NCI-H82 treated with DMSO at 0.1 percent for 48 hours (cell line): Measurements from ENCODE around the gene NATD1.

Experiments
- DNase-seq: peaks from one replicate; lab custom pipeline; 2025; ENCODE audit not compliant: unreplicated experiment; lab: John Stamatoyannopoulos, UW

Gene NATD1

DNA sequence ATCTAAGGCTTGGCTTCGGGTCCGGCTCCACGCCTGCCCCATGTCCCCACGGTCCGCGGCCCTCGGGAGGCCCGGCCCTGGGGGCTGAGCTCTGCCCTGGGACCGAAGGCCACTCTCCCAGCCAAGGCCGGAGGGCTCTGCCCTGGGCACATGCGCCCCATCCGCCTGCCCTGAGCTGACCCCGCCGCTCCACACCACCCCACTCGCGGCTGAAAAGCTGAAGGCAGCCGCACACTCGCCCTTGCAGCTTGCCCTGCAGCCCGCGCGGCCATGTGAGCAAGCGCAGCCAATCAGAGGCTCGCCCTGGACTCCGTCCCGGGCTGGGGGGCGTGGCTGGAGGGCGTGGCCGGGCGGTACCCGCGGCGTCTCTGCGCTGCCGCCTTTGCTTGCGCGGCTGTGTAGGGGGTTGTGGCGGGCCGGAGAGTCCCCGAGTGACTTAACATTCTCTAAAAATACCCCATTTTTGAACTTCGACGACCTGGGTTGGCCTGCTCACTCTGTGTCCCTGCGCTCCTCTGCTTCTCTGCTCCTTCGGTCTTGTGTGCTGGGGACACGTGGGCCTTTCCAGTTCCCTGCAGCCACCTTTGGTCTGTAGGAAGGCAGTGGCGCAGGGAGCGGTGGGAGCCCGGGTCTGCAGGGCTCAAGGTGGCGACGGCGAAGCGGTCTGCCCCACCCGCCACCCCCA is 22.5 kb upstream of the NATD1 start:
- peak; percentile 79 for DNase-seq

DNA sequence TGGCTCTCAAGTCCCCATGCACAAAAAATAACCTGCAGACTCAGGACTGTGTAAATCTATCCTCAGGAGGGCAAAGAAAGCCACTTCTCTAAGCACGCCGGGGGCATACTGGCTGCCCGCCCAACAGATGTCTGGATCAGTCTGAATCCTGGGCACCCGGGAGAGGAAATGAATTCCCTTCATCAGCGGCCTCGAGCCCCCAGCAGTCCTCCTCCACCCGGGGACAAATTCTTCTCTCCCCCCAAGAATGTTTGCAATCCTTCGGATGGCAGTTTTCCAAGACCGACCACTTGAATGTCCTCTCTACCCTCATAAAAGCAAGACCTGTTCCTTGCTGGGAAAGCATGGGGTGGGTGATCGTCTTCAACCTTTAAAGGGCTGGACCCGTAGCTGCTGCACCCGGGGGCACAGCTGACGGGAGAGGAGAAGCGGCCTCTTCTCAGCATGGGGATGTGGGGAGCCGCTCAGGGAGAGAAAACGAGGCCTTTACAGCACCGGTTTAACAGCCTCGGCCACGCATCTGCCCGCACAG is 21.9 kb upstream of the NATD1 start:
- no peak for DNase-seq

DNA sequence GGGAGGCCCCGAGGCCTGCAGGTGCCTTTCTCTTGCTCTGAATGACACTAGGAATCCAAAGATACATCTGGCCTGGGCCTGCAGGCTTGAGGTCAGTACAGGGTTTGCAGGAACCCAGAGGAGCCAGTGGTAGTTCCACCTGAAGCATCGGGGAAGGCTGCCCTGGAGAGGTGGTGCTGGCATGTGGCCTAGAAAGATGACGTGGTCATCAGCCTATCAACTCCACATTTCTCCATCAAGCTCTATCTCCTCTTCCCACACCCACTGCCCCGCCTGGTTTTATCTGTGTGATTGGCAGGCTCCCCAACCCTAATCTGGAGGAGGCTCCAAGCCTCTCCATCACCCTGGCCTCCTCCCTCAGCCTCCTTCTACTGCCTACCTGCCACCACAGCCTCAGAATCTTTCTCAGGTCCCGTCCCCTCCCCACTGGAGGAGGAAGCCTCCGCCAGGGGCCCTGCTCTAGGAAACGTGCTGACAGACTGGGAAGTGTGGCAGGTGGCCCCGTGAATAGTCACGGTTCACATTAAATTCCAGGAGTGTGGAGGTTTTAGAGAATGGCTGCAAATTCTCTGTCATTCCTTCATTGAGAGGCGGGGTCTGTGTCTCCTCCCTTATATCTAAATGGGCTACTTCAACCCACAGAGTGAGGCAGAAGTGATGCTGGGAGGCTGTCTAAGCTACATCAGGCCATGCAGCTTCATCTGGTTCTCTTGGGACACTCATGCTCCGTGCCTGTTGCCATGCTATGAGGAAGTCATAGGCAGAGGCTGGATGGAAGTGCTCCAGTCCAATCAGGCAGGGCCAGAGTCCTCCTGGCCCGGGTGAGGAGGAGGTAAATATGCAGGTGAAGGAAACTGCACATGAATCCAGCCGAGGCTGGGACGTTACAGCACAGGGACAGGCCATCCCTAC is 19.9 kb upstream of the NATD1 start:
- no peak for DNase-seq

DNA sequence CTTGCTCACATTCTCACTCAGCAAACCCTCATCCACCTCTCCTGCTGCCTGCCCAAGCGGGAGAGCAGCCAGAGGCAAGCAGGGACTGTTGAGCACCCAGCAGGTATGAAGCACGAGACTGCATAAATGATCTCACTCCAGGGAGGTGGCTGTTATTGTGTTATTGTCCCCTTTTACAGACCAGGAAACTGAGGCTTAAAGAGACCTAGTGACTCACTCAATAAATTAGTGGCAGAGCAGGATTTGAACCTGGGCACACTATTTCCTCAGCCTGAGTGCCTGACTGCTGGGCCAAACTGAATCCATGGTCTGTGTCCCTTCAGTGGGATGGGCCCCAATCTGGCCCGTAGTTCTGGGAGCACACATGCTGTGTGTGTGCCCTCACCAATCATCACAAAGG is 19.0 kb upstream of the NATD1 start:
- no peak for DNase-seq

DNA sequence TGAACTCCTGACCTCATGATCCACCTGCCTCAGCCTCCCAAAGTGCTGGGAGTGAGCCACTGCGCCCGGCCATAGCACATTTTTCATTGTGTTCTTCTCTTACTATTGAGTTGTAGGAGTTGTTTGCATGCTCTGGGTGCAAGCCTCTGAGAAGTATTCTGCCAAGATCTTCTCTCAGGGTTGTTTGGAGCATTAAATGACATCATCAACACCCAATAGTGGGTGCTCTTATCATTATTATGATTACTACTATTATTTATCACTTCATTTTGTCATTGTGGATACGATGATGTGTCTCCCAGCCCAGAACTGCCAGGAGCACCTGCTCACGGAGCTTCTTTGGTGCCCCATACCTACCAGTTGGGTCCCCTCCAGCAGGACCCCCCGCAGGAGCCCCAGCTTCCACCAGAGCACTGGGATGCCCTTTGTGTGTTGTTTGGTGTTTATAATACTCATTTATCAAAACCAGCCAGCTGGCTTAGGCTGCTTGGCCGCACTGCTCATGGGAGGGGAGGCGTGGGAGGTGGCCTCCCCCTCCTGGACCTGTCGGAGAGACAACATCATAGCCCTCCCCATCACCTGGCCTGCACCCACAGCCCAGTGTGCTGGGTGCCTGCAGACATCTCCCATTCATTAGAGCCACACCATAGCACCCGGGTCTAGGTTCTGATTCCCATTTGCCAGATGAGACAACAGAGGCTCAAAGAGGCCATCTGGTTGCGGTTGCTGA is 18.4 kb upstream of the NATD1 start:
- no peak for DNase-seq

DNA sequence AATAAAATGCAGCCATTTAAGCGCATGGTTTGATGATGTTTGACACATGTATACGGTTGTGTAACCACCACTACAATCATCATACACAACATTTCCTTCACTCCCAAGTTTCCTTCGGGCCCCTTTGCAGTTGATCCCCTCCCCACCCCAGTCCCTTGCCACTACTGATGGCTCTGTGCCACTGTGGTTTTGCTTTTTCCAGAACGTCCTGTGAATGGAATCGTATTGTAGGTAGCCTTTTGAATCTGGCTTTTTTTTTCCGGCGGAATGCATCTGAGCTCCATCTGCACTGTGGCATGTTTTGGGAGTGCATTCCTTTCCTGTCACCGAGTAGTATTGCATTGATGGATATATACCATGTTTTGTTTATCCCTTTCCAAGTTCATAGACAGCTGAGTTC is 16.2 kb upstream of the NATD1 start:
- DNase-seq: no peak

DNA sequence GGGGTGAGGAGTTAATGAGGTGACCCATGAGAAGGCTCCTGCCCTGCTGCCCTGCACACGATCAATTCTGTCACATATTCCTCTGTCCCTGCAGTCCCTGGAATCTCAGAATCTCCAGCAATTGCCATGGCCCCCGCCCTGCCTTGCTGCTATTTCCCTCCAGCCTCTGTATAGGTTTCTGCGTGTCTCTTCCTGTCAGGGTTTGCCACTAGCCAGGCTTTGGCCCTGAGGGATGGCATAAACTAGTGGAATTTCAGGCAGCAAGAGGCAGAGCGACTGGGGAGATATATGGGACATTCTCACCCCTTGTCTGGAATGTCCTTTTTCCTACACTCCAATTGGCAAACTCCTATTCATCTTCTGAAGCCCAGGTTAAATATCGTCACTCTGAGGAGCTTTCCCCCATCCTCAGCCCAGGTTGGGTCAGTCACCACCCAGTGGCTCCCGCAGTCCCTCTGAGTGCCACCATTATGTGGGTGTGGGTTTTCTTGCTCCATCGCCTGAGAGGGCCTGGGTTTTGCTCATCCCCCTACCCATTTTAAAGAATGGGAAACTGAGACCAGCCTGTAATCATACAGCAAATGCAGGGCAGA is 15.5 kb upstream of the NATD1 start:
- DNase-seq: no peak

DNA sequence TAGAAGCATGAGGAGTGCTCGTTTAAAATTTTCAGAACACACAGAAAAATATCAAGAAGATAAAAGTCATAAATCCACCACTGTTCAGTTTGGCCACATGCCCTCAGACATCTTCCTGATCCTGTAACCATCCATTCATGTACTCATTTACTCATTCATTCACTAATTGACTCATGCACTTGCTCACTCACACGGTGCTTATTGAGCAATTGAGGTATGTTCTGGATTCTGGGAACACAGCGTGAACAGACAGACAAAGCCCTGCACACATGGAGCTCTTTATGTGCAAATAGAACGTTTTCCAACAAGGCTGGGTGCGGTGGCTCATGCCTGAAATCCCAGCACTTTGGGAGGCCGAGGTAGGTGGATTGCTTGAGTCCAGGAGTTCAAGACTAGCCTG is 10.2 kb upstream of the NATD1 start:
- no peak for DNase-seq

DNA sequence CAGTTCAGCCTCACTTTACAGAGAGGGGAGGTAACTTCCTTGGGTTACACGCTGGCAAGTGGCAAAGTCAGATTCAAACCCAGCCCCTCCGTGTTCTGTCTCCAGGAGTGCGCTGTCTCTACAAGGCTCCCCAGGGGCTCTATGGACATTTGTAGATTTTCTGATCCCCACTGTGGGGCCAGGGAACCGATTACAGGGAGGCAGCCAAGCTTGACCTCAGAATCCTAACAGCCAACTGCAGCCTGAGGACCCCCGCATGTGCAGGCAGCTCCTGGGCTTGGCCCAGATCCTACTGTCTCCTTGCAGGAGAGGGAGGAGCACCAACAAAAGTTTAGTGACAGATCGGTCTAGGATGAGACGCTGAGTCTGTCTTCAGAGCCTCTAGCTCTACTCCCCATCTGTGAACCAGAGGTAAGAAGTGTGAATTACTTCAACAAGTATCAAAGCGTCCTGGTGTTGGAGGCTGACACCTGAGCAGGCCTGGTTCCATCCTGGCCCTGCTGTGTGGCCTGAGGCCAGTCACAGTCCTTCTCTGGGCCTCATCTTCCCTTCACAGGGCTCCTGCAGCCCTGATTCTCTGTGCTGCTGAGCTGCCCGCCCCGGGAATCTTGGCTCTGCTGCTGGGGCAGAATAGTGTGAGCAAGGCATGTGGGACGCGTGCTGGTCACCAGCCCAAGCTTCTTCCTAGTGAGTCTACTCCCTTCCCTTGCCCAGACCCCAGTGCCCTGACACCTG is 9.2 kb upstream of the NATD1 start:
- DNase-seq: no peak

DNA sequence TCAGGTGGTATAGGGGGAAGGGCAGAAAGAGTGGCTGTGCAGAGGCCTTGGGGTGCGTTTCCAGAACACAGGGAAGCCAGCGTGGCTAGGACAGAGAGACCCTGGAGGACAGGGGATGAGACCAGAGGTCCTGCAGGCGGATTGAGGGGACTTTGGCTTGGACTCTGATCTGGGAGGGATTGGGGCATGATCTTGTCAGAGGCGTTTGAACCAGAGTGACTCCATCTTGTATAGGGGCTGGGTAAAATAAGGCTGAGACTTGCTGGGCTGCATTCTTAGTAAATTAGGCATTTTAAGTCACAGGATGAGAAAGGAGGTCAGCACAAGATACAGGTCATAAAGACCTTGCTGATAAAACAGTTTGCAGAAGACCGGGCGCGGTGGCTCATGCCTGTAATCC is 5.4 kb upstream of the NATD1 start:
- DNase-seq: no peak

DNA sequence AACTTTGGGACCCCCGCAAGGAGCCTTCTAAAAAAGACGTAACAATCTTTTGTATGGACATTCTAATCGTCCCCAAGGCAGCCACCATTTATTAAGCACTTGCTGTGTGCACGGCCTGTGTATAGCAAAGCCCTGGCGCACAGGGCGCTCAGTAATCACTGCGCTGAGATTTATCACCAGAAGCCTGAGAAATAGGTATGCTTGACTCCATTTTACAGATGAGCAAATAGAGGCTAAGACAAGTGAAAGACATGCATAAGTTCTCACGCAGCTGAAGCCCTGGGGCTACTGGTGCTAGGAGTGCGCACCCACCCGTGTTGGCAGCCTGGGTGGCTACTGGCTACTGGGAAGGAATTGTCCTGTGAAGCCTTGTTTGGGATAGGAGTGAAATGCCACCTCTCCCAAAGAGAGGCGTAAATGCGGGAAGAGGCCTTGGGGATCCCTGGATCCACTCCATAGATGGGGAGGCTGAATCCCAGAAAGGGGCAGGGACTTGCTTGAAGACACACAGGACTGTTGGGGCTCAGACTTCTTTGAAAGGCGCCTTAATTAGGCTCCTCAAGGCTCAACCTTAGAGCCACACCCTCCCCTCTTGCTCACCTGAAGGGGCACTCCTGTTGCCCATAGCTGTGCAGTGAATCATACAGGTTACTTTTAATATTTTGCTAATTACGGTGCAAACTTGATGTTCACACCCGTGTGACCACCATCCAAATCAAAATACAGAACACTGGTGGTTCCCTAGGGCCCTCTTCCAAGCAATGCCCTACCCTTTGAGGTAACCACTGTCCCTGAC is 634 bp upstream of the NATD1 start:
- no peak for DNase-seq

DNA sequence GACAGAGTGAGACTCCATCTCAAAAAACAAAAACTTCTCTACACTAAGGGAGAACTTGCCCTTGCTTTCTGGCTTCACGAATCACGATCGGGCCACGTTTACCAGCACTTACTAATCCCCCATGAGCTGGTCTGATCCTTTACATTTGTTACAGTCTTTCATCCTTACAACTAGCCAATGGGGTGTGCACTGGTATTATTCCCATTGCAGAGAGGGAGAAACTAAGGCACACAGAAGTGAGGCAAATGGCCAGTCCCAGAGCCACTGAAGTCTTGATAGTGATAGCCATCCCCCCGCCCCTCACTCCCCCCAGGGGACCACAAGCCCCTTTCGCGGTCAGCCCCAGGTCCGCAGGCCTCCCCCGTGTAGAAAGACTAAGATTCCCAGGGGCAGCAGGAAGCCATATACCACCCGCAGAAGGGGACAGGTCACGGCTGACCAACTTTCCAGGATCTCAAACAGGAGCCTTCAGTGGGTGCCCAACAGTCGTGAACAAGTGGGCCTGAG is 868 bp downstream of the NATD1 start:
- DNase-seq: no peak

DNA sequence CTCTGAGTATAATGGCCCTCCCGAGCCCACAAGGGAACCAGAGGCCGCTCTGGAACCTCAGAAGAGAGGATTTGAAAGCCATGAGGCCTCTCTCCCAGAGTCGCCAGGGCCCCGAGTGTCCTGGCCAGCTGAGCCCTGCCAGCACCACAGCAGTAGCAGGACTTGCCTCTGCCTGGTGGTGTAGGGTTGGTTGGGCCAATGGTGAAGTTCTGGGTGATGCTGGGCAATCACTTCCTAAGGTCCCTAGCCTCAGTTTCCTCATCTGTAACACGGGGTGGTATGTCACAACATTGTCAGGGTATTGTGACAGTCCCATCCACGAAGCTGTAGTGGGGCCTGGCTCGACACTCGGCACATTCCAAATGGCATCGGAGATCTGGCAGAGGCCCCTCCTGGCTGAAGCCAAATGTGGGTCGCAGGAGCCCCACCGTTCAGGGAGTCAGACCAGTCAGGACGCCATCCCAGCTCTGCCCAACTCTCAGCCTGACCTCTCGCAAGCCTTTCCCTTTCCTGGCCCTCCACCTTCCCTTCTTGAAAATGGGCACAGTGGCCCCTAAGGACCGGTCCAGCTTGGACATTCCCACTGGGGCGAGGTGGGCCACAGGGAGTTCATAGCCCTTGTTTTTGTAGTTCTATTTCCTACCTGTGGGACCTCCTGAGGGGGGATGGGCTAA is 1.7 kb downstream of the NATD1 start:
- DNase-seq: no peak

DNA sequence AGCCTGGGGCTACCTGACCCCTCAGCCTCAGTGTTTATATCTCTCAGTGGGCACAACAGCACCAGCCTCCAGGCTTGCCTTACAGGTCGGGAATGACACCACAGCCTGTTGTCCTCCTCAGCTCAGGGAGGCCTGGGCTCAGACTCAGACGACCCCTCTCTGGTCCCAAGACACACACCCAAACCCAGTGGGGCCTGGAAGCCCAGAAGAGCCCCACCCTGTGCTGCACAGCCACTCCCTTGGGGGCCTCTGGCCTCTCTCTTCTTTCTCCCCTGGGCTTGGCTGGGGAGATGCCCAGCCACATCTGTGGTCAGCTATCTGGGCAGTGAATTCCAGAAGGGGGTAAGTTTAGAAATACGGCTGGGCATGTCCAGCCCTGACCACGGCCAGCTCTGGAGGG is 2.4 kb downstream of the NATD1 start:
- no peak for DNase-seq

DNA sequence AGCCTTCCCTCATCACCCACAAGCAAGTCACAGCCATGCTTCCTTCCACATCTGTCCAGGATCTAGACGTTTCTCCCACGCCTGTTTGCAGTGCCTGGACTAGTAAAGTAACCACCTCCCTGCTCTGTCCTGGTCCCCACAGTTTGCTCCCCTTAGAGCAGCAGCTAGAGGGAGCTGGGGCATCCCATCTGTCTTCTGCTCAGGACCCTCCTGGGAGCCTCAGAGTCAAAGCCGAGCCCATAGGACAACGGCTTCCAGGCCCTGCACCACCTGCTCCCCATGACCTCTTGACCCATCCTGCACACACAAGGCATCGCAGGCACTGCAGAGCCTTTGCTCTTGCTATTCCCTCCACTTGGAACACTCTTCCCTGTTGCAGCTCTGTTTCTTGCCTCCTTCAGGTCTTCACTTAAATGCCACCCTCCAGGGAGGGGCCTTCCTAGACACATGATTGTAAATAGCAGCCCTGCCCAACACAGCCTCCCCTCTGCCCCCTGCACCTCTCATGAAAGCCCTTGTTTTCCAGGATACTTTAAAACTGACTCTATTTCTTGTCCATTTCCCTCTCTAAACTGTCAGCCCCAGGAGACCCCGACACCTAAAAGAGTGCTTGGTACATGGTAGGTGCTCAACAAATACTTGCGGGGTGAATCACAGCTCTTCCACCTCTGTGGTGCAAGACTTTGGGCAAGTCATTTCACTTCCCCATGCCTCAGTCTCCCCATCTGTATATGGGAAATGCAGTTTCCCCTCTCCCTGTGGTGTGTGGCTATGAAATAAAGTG is 3.1 kb downstream of the NATD1 start:
- no peak for DNase-seq

DNA sequence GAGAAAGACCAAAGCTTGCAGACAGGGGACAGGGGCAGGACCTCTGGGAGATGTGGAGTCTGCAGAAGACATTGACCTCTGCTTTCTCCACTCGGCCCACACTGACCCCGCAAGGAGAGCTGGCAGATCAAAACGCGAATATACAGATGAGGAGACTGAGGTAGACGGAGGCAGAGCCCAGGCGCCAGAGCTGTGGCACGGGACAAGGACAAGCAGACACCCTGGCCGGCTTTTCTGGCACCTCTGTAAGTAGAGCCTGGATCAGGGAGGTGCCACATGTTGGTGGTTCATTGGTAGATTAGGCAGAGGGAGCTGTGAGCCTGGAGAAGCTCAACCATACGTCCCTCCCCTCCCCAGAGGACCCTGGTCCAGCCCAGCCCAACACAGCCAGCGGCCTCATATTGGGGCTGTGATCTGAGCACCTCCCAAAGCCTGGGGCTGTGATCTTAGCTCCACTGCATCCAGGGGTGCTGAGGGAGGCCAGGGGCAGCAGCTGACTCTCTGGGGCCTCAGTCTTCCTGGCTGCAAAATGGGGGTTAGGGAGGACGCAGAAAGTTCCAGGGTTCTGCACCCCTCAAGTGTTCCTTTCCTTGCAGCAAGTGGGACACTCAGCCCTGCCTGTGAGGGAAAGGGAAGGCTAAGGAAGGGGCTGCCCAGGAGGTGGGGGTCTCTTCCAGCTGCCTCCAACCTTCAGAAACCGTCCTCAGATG is 4.0 kb downstream of the NATD1 start:
- DNase-seq: no peak

DNA sequence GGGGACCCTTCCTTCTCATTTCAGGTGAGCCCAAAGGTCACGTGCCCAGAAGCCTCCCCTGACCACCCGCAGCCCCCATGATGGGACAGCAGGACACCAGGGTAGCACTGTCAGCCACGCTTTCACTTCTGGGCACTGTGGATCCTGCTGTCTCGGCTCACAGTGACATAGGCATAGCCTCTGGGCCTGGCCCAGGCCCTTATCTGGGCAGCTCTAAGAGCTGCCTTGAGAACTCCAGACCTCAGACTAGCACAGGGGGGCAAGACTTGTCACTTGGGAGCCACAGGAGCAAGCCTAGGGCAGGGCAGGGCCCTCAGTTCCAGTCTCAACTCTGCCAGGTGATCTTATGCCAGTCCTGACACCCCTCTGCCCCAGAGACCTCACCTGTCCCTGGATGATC is 4.7 kb downstream of the NATD1 start:
- DNase-seq: no peak
